Daoy (cell line): ENCODE measurements around the gene BEND7. TPM values are rescaled to one million over a fixed set of nuclear protein-coding genes. Genes with fewer than 3 reads are reported as not detected.
"Not testable (repeated sequence)": the region's sequence is repeated elsewhere in the genome, so short reads cannot be mapped to it uniquely, and the experiment has no call there.

Source experiments
- DNase-seq: peaks from one replicate; pipeline ENCODE4 v3.0.0-alpha.2; 2015; ENCODE audit warnings: low read depth
- total RNA-seq: library from RNA; depleted of rRNA; stranded (reverse); fragments of >200 nt; shearing (Covaris generic); gene quantifications from 2 replicates; pipeline ENCODE4 v1.2.3, GENCODE V29; 2014

BEND7 gene
- total RNA-seq, 1 experiment from 2014 or later: 9.9 TPM

DNA sequence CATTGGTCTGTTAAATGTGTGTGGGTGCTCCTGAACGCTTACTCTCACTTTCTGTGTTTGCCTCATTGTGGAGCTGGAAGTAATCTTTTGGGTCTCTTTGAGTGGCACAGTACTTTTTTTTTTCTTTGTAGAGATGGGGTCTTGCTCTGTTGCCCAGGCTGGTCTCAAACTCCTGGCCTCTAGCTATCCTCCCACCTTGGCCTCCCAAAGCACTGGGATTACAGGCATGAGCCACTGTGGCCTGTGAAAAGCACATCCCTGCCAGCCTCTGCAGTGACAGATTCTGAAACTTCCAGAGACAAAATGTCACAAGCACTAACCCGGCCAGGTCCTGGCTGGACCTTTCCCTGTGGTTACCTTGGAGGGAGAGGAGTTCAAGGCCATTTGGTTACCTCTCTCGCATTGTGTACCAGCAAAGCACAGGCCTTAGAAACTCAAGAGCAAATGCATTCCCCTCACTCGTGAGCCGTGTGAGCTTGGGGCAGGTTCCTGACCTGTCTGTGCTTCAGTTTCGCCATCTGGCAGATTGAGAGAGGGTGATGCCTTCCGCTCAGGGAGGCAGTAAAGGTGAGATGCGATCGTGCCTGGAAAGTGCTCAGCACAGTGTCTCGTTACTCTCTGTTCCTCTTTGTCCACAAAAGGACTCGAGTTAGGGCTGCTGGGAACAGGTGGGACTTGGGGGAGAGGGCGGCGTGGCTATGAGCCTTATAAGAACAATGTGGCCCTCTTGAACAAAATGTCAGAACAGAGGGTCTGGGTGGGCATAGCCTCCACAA lies 108.1 kb downstream of the BEND7 start:
- DNase-seq: no peak

DNA sequence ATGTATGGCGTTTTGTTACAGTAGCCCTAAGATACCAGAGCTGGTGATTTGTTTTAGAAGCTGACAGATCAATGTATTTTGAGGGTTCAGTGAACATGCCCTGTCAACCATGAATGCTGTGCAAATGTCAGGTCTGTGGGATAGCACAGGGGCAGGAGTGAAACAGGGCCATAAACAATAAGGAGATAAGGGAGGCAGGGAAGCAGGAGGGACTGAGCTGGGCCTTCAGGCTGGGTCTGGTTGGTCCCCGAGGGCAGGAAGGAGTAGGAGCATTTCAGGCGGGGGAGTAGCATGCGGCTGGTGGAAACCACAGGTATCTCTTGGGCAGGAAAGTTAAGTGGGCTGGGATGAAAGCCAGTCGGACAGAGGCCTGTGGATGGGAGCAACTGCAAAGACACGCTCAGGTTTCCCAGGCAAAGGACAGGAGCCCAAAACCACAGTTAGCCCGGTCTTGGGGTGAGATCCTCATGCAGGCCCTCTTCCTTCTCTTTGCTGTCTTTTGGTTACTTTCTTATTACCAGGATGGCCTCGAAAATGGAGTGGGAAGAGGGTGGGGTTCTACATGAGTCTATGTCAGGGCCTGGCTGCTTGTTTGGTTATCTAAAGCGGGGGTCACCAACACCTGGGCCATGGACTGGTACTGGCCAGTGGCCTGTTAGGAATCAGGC lies 111.2 kb downstream of the BEND7 start:
- peak; percentile 68 for DNase-seq

DNA sequence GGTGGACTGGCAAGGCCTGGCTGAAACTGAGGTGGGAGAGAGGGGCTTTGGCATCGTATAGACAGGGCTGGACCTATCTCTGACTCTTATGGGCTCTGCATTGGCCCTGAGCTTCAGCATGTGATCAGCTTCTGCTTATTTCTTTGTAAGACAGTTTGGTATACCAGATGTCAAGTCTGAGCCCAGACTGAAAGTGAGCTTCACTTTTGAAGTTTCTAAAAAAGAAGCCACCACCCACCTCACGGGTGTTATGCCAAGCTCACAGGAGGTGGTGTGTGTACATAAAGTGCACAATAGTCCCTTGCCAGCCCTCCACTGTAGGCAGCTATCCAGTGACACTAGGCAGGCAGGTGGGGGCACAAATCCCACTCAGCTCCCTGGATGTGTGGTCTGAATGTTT lies 112.1 kb downstream of the BEND7 start:
- no peak for DNase-seq

DNA sequence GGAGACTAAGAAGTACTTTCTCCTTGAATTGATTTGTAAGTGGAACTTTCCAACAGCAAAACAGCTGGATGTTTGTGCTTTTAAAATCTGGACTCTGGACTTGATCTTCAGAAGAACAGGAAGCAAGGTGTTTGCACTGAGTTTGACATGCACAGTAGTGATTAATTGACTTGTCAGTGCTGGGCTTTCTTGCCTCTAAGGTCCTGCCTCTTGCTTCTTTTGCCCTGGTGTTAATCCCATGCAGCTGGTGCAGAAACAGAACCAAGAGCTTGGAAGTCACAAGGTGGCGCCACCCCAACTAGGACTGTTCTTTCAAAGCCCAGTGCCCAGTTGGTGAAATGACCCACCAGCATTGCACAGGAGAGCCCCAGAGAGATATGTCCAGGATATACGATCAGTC lies 114.0 kb downstream of the BEND7 start:
- DNase-seq: no peak

DNA sequence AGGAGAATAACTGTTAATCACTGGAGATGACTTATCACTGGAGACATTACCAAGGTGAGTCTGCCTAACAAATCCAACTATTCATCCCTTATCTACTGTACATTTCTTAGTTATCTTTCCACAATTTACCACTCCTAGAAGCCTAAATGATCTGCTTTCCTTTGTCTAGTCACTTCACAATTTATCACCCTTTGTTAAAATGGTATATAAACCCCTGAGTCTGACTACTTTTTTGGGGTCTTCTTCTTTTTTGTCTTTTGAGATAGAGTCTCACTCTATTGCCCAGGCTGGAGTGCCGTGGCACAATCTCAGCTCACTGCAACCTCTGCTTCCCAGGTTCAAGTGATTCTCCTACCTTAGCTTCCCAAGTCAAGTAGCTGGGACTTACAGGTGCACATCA lies 114.7 kb downstream of the BEND7 start:
- DNase-seq: no peak

DNA sequence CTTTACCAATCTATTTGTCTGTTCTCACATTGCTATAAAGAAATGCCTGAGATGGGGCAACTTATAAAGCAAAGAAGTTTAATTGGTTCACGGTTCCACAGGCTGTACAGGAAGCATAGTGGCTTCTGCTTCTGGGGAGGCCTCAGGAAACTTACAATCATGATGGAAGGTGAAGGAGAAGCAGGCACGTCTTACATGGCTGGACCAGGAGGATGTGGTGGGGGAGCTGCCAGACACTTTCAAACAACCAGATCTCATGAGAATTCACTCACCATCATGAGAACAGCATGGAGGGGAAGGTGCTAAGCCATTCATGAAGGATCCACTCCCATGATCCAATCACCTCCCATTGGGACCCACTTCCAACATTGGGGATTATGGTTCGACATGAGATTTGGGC lies 115.9 kb downstream of the BEND7 start:
- no peak for DNase-seq

DNA sequence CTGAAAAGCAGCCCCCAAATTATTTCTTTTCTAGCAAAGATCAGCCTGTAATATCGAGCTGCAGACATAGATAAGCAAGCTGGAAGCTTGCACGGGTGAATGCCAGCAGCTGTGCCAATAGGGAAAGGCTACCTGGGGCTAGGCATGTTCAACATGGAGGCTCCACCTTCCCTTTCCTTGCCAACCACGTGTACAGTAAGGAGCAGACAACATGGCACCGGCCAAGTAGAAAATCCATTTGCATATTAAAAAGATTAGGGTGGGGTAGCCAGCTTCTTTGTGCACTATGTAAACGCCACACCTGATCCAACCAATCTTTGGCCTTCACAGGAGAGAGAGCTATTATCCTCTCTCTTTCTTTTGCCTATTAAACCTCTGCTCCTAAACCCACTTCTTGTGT lies 124.0 kb downstream of the BEND7 start:
- no peak for DNase-seq

DNA sequence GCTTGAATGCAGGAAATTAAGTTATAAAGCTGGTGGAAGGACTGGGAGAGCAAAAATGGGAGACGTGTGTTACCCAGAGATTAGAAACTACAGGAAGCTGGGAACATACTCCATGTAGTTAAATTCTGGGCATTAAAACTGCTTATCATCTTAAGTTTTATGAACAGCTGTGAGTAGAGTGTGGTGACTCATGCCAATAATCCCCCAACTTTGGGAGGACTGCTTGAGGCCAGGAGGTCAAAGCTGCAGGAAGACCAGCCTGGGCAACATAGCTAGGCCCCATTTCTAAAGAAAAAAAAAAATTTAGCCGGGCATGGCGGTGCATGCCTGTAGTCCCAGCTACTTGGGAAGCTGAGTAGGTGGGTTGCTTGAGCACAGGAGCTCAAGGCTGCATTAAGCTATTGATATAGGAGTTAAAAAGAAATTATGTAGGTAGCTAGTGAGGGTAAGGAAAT lies 124.5 kb downstream of the BEND7 start:
- peak; percentile 6 for DNase-seq

DNA sequence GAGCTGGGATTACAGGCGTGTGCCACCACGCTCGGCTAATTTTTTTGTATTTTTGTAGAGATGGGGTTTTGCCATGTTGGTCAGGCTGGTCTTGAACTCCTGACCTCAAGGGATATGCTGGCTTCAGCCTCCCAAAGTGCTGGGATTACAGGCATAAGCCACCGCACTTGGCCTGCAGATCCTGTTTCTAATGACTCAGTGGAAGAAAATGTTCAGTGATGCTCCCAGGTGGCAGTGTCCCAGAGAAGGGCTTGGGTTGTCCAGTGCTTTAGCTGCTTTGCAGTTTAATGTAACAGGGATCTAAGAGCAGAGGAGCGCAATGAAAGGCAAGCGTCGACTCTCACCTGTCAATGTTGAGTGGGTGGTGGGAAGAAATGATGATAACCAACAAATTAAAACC lies 125.4 kb downstream of the BEND7 start:
- not testable (repeated sequence) for DNase-seq

DNA sequence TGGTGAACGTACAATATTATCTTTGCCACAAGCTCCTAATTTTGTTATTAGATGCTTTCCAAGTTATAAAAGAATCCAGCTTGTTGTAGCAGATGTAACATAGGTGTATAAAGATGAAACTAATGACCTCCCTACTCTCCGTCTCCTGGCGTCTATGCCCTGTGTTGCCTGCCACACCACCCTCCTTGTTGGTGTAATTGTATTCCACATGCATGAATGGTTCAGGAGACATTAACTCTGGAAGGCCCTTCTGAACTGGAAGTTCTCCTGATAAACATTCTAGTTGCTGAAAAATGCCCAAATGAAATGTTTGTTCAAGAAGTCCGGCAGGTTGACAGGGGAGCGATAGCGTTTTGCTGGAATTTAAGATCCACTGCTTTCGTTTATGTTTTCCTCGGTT lies 126.8 kb downstream of the BEND7 start:
- no peak for DNase-seq

DNA sequence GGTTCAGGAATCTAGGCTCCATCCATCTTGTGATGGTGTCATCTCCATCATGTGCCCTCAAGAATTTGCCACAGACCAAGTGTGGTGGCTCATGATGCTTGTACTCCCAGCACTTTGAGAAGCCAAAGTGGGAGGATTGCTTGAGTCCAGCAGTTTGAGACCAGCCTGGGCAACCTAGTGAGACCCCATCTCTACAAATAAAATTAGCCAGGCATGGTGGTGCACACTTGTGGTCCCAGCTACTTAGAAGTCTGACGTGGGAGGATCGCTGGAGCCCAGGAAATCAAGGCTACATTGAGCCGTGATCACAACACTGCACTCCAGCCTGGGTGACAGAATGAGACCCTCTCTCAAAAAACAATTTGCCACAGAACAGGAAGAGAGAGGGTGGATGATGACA lies 127.7 kb downstream of the BEND7 start:
- no peak for DNase-seq

DNA sequence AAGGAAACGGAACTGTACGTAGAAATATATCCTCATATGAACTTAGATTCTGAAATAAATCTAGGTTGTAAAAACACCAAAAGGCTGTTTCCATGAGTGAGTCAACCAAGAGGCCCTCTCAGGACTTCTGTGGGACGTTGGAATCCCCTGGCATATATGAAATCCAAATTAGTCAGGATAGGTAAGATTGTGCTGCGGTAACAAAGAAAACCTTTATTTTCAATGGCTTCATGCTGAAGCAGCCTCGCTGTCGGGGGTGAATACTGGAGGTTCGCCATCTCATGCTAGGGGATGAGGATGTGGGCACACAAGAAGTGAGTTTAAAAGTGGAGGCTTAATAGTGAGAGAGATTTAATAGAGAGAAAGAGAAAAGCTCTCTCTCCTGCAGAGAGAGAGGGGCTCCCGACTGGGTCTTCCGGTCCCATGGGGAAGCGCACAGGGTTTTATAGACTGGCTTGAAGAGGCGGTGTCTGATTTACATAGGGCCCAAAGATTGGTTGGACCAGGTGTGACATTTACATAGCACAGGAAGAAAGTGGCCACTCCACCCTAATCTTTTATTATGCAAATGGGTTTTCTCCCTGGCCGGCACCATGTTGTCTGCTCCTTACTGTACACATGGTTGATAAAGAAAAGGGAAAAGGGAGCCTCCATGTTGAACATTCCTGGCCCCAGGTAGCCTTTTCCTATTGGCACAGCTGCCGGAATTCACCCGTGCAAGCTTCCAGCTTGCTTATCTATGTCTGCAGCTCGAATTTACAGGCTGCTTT lies 128.4 kb downstream of the BEND7 start:
- DNase-seq: no peak

DNA sequence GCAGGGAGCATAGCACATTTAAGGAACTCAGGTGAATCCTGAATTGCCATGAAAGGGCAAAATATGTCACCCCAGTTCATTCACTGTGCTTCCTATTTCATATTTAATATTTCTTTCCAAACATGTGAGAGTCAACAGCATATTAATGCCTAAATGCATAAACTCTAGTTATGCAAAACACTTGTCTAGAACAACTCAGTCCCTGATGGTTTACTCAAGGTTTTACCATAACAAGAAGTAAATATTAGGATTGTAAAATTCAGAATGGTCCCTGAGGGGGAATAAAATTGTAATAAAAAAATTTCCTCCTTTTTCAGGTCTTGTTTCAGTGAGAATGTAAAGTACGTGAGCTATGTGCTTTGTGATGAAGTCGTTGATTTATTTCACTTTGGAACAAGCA lies 129.1 kb downstream of the BEND7 start:
- no peak for DNase-seq

DNA sequence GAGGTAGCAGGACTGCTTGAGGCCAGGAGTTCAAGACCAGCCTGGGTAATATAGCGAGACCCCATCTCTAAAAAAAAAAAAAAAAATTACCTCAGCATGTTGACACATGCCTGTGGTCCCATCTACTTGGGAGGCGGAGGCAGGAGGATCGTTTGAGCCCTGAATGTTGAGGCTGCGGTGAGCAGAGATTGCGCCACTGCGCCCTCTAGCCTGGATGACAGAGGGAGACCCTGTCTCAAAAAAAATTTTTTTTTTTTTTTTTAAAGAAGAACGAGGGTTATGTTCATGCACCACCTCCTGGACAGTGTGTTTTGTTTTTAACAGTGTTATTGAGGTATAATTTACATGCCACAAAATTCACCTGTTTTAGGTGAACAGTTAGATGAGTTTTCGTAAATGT lies 129.6 kb downstream of the BEND7 start:
- DNase-seq: peak; percentile 14

DNA sequence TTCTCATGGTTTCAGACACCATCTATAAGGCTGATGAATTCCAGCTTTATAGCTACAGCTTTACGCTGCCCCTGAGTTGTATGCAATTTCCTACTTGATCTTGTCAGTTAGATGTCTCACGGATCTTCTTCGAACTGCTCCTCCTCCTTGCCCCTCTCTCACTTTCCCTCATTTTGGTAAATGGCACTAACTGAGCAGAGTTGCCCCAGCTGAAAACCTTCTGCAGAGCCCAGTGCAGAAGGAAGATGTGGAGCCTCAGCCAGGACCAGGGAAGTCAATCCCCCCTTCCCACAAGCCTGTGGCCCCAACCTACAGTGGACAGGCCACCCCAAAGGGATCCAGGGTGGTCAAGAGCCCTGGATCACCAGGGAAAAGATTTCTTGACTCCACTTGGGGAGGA lies 131.8 kb downstream of the BEND7 start:
- DNase-seq: no peak

DNA sequence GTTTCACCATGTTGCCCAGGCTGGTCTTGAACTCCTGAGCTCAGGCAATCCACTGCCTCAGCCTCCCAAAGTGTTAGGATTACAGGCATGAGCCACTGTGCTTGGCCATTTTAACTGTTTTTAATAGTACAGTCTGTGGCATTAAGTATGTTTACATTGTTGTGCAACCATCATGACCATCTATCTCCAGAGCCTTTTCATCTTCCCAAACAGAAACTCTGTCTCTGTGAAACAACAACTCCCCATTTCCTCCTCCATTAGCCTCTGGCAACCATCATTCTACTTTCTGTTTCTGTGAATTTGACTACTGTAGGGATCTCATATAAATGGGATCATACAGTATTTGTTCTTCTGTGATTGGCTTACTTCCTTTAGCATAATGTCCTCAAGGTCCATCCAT lies 132.4 kb downstream of the BEND7 start:
- DNase-seq: no peak

DNA sequence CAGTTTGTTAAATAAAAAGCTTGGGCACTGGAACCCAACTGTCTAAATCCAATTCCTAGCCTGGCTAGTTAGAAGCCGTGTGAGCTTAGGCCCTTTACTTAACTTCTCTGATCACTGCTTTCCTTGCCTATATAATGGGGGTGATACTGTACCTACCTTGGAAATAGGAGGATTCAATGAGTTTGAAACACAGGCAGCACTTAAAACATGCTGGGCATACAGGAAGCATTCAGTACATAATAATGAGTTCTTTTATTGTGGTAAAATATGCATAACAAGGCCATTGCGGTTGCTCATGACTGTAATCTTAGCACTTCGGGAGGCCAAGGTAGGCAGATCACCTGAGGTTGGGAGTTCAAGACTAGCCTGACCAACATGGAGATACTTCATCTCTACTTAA lies 133.3 kb downstream of the BEND7 start:
- no peak for DNase-seq

DNA sequence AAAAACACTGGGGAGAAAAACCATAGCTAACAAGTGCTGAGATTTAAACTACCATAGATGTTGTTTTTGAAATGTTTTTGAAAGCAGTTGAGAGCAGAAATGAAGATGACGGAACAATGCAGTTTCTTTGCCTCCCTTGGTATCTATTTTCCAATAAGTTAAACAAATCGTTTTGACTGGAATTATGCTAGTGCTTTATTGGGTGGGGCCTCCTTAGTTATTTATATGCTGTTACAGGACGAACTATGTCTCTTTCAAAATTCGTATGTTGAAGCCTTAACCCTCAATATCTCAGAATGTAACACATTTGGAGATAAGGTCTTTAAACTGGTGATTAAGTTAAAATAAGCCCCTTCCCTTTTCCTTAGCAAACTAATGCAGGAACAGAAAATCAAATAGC lies 135.2 kb downstream of the BEND7 start:
- no peak for DNase-seq

DNA sequence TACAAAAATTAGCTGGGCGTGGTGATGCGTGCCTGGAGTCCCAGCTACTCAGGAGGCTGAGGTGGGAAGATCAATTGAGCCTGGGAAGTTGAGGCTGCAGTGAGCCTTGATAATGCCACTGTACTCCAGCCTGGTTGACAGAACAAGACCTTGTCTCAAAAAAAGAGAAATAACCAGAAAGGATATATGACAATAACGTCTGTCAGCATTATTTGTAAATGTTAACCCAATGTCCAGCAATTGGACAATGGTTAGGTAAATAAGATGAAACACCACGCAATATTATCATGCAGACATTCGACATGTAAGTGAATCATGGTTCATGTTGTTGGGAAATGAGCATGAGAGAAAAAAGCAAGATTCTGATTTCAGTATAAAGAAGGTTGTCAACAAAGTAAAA lies 136.1 kb downstream of the BEND7 start:
- DNase-seq: no peak
